Measurements from ENCODE around the gene VAV2.

VAV2 gene

DNA sequence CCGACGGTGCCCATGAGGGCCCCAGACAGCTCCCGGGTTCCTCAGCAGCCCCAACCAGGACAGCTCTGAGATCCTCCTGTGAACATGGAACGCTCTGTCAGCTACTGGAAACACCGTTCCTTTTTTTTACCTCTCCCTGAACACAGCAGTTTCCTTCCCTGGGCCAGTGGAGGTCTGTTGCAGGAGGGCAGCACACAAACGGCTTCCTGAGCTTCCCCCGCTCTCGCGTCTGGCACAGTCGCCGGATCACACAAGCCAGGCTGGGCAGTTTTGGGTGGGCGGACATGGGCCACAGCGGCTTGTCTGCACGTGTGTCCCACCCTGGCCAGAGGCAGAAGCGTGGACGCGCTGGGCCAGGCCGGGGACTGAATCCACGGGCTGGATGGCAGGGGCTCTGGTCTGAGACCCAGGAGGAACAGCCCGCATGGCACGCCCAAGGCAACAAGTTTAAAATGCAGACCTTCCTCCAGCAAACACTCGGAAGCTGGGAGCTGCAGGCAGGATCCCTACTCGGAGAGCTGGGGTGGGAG lies 147.2 kb downstream of the VAV2 start:
- H3K27ac ChIP-seq, result peak overlapping the region; percentile 62

DNA sequence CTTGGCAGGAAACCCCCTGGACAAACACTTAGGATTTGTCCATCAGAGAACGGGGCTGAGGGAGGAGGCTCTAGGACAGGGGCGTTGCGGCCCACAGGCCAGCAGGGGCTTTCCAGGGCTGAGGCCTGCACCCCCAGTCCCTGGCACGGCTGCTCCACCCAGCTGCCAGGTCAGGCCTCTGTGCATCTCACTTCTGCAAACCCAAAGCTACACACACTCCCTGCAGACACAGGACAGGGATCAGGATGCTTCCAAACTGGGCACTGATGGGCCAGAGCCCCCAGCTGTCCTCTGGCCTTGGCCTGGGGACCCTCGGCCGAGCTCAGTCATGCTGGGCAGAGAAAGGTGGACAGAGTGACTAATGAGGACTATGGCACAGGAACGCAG lies 147.7 kb downstream of the VAV2 start:
- Histone ChIP-seq H3K9me3 (no peaks in the 10 kb centered on the region), H3K4me1 (ENCODE audit: control insufficient read depth in 1 of 2, insufficient read depth in 1 of 2, low read depth in 1 of 2, low read length in 1 of 2) (peaks cover 14 to 15% of the 10 kb centered on the region in 2 experiments), H3K27me3 (peaks cover 6% of the 10 kb centered on the region), H3K36me3 (no peaks in the 10 kb centered on the region), H3K27ac (peak overlapping the region; percentile 62), H3K4me3 (ENCODE audit: low read depth in 1 of 2, low read length in 1 of 2) (peak overlapping the region in 1 of 2 experiments; percentile 41)
- TF ChIP-seq, protein P1, sequence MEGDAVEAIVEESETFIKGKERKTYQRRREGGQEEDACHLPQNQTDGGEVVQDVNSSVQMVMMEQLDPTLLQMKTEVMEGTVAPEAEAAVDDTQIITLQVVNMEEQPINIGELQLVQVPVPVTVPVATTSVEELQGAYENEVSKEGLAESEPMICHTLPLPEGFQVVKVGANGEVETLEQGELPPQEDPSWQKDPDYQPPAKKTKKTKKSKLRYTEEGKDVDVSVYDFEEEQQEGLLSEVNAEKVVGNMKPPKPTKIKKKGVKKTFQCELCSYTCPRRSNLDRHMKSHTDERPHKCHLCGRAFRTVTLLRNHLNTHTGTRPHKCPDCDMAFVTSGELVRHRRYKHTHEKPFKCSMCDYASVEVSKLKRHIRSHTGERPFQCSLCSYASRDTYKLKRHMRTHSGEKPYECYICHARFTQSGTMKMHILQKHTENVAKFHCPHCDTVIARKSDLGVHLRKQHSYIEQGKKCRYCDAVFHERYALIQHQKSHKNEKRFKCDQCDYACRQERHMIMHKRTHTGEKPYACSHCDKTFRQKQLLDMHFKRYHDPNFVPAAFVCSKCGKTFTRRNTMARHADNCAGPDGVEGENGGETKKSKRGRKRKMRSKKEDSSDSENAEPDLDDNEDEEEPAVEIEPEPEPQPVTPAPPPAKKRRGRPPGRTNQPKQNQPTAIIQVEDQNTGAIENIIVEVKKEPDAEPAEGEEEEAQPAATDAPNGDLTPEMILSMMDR (IDR thresholded peaks at IDR 0.05), result no peak

More for the DNA sequence above, 147.2 kb downstream of the VAV2 start:
- Histone ChIP-seq H3K4me1 (ENCODE audit: control insufficient read depth in 1 of 2, insufficient read depth in 1 of 2, low read depth in 1 of 2, low read length in 1 of 2) (peaks cover 14 to 15% of the 10 kb centered on the region in 2 experiments), H3K4me3 (ENCODE audit: low read depth in 1 of 2, low read length in 1 of 2) (peak overlapping the region; percentile 41 to 48), H3K27me3 (peaks cover 6% of the 10 kb centered on the region), H3K36me3 (no peaks in the 10 kb centered on the region), H3K9me3 (no peaks in the 10 kb centered on the region)
- TF ChIP-seq, protein P1 (IDR thresholded peaks at IDR 0.05), result no peak

DNA sequence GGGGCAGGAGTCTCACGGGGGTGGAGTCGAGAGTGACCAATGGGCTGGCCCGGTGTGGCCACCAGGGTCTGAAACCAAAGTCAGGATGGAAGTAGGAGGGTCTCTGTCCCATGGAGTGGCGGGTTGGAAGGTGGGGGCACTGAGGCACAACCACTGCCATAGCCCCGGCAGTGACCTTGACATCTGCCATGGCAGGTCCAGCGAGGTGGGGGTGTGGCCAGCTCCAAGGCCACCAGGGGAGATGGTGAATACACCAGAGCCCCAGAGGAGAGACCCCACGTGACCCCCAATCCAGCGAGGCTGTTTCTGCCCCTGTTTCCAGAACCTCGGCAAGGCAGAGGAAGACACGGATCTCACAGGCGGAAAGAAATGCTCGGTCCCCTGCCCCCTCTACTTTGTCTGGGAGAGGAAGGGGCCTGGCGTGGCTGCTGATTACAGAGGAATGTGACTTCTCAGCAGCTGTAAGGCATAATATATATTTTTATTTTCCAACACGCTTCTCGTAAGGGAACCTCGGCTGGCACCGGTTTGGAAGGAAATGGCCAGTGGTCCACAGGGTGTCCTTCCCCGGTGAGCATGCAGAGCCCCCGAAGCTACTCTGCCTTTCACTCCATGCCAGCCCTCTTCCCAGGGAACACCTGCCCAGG lies 148.2 kb downstream of the VAV2 start:
- H3K4me1 ChIP-seq (ENCODE audit: control insufficient read depth in 1 of 2, insufficient read depth in 1 of 2, low read depth in 1 of 2, low read length in 1 of 2), result peaks cover 14 to 15% of the 10 kb centered on the region in 2 experiments
- no peaks in the 10 kb centered on the region for H3K9me3 ChIP-seq

DNA sequence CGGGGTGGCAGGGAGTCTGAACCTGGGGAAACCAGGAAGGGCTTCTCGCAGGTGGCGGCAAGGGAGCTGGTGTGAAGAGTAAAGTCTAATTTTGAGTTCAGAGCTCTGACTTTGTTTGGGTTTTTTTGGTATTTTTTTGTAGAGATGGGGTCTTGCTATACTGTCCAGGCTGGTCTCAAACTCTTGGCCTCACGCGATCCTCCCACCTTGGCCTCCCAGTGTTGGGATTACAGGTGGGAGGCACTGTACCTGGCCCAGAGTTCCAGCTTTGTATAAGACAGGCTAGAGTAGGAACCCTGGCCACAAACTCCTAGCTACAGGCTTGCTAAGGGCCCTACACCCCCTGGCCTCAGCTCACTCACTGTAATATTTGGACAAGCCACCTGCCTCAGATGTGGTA lies 148.9 kb downstream of the VAV2 start:
- peaks cover 14 to 15% of the 10 kb centered on the region in 2 experiments for H3K4me1 ChIP-seq (ENCODE audit: control insufficient read depth in 1 of 2, insufficient read depth in 1 of 2, low read depth in 1 of 2, low read length in 1 of 2)
- H3K9me3 ChIP-seq, result no peaks in the 10 kb centered on the region
- no peak overlapping the region for H3K27ac ChIP-seq
- H3K27me3 ChIP-seq, result peaks cover 6% of the 10 kb centered on the region
- no peak overlapping the region for H3K4me3 ChIP-seq (ENCODE audit: low read depth in 1 of 2, low read length in 1 of 2)
- H3K36me3 ChIP-seq, result no peaks in the 10 kb centered on the region
- TF ChIP-seq, protein P1 (IDR thresholded peaks at IDR 0.05), result no peak

More for the DNA sequence above, 148.2 kb downstream of the VAV2 start:
- TF ChIP-seq, protein P1 (IDR thresholded peaks at IDR 0.05), result no peak
- H3K4me3 ChIP-seq (ENCODE audit: low read depth in 1 of 2, low read length in 1 of 2), result no peak overlapping the region
- H3K27me3 ChIP-seq, result peaks cover 6% of the 10 kb centered on the region
- H3K27ac ChIP-seq, result no peak overlapping the region
- no peaks in the 10 kb centered on the region for H3K36me3 ChIP-seq

DNA sequence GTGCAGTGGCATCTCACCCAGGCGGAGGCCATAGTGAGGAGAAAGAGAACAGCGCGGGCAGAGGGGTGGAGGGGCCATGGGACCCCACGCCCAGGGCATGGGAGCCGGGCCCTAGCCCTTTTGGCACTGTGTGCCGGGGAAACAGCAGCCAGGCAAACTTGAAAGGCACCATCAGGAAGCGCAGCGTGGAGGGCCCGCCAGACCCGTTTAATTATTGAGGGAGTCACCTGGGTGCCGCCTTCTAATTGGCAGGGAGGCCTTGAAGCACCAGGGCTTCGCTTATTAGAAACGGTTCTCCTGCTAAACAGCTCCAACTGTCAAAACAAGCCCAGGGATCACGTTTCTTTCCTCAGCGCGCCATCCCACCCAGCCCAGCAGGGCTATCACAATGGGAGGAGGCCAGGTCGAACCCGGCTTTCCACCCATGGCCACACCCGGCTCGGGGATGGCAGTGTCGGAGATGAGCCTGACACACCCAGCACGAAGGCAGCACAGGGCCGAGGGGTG lies 149.3 kb downstream of the VAV2 start:
- Histone ChIP-seq H3K9me3 (no peaks in the 10 kb centered on the region), H3K27ac (no peak overlapping the region), H3K36me3 (no peaks in the 10 kb centered on the region), H3K27me3 (peaks cover 6% of the 10 kb centered on the region), H3K4me1 (ENCODE audit: control insufficient read depth in 1 of 2, insufficient read depth in 1 of 2, low read depth in 1 of 2, low read length in 1 of 2) (peaks cover 14 to 15% of the 10 kb centered on the region in 2 experiments), H3K4me3 (ENCODE audit: low read depth in 1 of 2, low read length in 1 of 2) (no peak overlapping the region)
- TF ChIP-seq, protein P1 (IDR thresholded peaks at IDR 0.05), result no peak
